Esophagus squamous epithelium (tissue), 5 donors: Measurements from ENCODE around the gene TSC1. TPM values are rescaled to one million over a fixed set of nuclear protein-coding genes. Genes with fewer than 3 reads are reported as not detected.

Experiments
- DNase-seq: peaks from one replicate; lab custom pipeline; 2025; lab: John Stamatoyannopoulos, UW
- H3K27ac ChIP-seq, 4 donors: fragments of 200-600 bp; sonication (generic); one replicate each; pipeline ENCODE4 v1.5.1; 2016 to 2019; ENCODE audit warnings: mild to moderate bottlenecking in 1 of 4
- H3K27me3 ChIP-seq, 4 donors: fragments of 200-600 bp; sonication (generic); 1 replicate in 3 of 4; 2 replicates in 1 of 4; pipeline versions ENCODE4 v1.5.1 to v1.6.0; 2017 to 2021; ENCODE audit warnings: antibody characterized with exemption in 1 of 4
- H3K36me3 ChIP-seq, 3 donors: fragments of 200-600 bp; sonication (generic); one replicate each; pipeline ENCODE4 v1.5.1; 2016 to 2019
- H3K4me1 ChIP-seq, 3 donors: fragments of 200-600 bp; sonication (generic); one replicate each; pipeline ENCODE4 v1.5.1; 2017 to 2019
- H3K4me3 ChIP-seq, 4 donors: fragments of 200-600 bp; sonication (generic); 1 replicate in 3 of 4; 2 replicates in 1 of 4; pipeline ENCODE4 v1.5.1; 2016 to 2019; ENCODE audit warnings: mild to moderate bottlenecking in 2 of 4, moderate library complexity in 1 of 4
- H3K9me3 ChIP-seq, 3 donors: fragments of 200-600 bp; sonication (generic); one replicate each; pipeline ENCODE4 v1.5.1; 2016 to 2019
- CTCF ChIP-seq, 6 experiments: fragments of 450-650 bp in 4 of 6; fragments of 200-600 bp in 2 of 6; sonication (generic) in 2 of 6; IDR thresholded peaks; one replicate each; pipeline ENCODE4 v1.5.1; 2016 to 2019; ENCODE audit warnings: antibody characterized with exemption in 6 of 6, mild to moderate bottlenecking in 4 of 6, moderate library complexity in 4 of 6
- POLR2A ChIP-seq, 4 donors: fragments of 450-650 bp; IDR thresholded peaks; one replicate each; pipeline ENCODE4 v1.6.1; 2017; ENCODE audit warnings: antibody characterized with exemption in 4 of 4, mild to moderate bottlenecking in 4 of 4, moderate library complexity in 3 of 4
- WGBS, 2 donors: methylation state at CpG; one replicate each; pipeline ENCODE4 v1.1.5; 2018; 5-methylcytosine and 5-hydroxymethylcytosine counted together
- intact Hi-C: fragments of 100-400 bp; cut with DNase I; formaldehyde crosslinking; loops from one replicate; pipeline ENCODE4 v1.15.0; 2022
- total RNA-seq, 4 donors: library from RNA; depleted of rRNA; stranded (reverse); fragments of >200 nt; gene quantifications; one replicate each; pipeline ENCODE4 v1.1.0, GENCODE V29; 2016
- donor health status: DM: yes; HTN: yes; CAD: no.

The TSC1 gene
- total RNA-seq, 4 donors from 2014 or later, result 18.8 to 38.7 (median 25.7) TPM

- intact Hi-C loops, result no loop called here
- Histone ChIP-seq H3K4me3 (no peak overlapping the region), H3K36me3 (no peaks in the 10 kb centered on the region), H3K4me1 (peaks cover 0 to 23% (median 4%) of the 10 kb centered on the region in 3 donors), H3K27me3 (peaks cover 0 to 87% (median 7%) of the 10 kb centered on the region in 4 donors), H3K27ac (no peak overlapping the region), H3K9me3 (no peaks in the 10 kb centered on the region)
- no peak for DNase-seq
- WGBS, 2 donors, result 45 to 65% methylated on average over 6 to 8 of the region's 8 CpGs
- TF ChIP-seq CTCF (IDR thresholded peaks at IDR 0.05), result no peak
- no peak for TF ChIP-seq POLR2A (IDR thresholded peaks at IDR 0.05)
These were observed 38.0 kb upstream of the TSC1 start for GRCh38 chr9:132982458-132982857.

DNA sequence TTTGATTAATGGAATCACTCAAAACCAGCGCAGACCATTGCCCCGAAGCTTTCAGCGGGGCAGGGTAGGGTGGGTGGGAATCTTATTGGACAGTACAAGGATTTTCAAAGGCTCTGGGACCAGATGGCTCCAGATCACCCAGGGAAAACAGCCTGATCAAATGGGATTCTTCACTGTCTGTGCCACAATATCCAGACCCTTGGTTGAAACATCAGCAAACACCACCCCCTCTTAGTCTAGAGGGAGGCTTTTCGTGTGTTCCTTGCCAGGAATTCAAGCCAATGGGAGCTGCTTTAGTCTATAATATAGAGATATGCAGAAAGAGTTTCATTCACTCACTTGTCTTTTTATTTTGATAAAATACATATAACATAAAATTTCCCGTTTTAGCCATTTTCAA, 35.7 kb upstream of the TSC1 start:
- intact Hi-C loops, result no loop called here
- peaks cover 0 to 94% (median 7%) of the 10 kb centered on the region in 4 donors for H3K27me3 ChIP-seq

DNA sequence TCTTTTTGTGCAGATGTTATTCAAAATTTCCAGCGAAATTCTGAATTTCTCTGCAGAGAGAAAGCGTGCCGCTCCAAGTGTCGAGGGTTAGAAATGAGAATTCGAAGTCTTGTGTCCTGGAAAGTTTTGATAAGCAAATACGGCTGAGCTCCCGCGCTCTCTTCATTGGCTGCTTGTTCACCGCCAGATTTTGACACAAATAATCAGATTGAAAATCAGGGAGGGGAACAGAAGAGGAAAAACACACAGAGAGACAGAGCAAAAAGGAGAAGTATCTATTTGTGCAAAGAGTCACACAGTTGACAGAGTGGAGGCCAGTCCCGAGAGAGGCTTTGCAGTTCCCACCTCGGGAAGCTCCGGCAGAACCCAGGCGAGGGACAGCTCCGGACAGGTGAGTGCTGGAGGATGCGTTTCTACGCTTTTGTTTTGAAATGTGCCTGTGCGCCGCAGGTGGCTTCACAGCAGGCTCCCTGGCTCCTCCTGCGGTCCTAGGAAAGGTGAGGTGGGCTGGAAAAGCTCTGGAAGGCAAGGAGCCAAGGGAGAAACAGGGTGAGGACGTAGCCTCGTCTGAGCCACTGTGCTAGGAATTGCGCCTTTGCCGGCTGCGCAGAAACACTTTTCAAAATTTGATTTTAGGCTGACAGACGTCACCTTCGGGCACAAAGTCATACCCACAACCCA, 34.2 kb upstream of the TSC1 start, which contains the start of gene GFI1B:
Gene GFI1B, plus strand, starts transcription at position 244 of the 681 bp plus-strand sequence. CDS start 7,985 bp downstream, outside the sequence.
- Histone ChIP-seq H3K27me3 (peaks cover 0 to 86% (median 7%) of the 10 kb centered on the region in 4 donors), H3K4me3 (no peak within 1 kb of the TSS), H3K9me3 (no peaks in the 10 kb centered on the region), H3K4me1 (peaks cover 0 to 14% (median 4%) of the 10 kb centered on the region in 3 donors), H3K36me3 (no peaks in the 10 kb centered on the region), H3K27ac (no peak within 1 kb of the TSS)
- DNase-seq, result no peak
- 33 to 35% methylated on average over 25 to 26 of the region's 26 CpGs for WGBS, 2 donors
- TF ChIP-seq CTCF (IDR thresholded peaks at IDR 0.05), result no peak
- TF ChIP-seq POLR2A (IDR thresholded peaks at IDR 0.05), result no peak
- intact Hi-C loops, result loop anchor here (10.0 kb wide), 1 partner anchor 74 kb away; no protein-coding TSS in a partner anchor

More for the DNA sequence above, 35.7 kb upstream of the TSC1 start:
- Histone ChIP-seq H3K36me3 (no peaks in the 10 kb centered on the region), H3K4me3 (no peak overlapping the region), H3K27ac (no peak overlapping the region), H3K4me1 (peaks cover 0 to 14% (median 4%) of the 10 kb centered on the region in 3 donors), H3K9me3 (no peaks in the 10 kb centered on the region)
- TF ChIP-seq POLR2A (IDR thresholded peaks at IDR 0.05) (no peak), CTCF (IDR thresholded peaks at IDR 0.05) (no peak)
- WGBS, 2 donors, result 46 to 51% methylated on average over 3 to 4 of the region's 5 CpGs
- no peak for DNase-seq

DNA sequence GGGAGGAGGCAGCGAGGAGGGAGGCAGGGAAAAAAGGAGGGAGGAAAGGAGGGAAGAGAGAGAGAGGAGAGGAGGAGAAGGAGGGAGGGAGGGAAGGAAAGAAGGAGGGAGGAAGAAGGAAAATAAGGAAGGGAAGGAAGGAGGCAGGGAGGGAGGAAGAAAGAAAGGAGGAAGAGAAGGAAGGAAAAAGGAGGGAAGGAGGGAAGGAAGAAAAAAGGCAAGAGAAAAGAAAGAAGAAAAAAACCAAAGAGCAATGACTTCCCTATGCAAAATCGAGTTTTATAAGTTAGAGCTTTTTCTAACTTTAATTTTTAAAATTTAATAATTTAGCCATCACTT, 33.7 kb upstream of the TSC1 start:
- no peak for DNase-seq
- Histone ChIP-seq H3K9me3 (no peaks in the 10 kb centered on the region), H3K4me3 (no peak overlapping the region), H3K27ac (no peak overlapping the region), H3K4me1 (peaks cover 0 to 14% (median 4%) of the 10 kb centered on the region in 3 donors), H3K27me3 (peaks cover 0 to 90% (median 7%) of the 10 kb centered on the region in 4 donors), H3K36me3 (no peaks in the 10 kb centered on the region)
- TF ChIP-seq CTCF (IDR thresholded peaks at IDR 0.05) (no peak), POLR2A (IDR thresholded peaks at IDR 0.05) (no peak)
- intact Hi-C loops, result loop anchor here (10.0 kb wide), 1 partner anchor 73 kb away; no protein-coding TSS in a partner anchor
- WGBS, 2 donors, result 18 to 20% methylated on average over 2 of the region's 2 CpGs

GRCh38 chr9:132976571-132976970, 32.2 kb upstream of the TSC1 start:
- Histone ChIP-seq H3K36me3 (no peaks in the 10 kb centered on the region), H3K9me3 (no peaks in the 10 kb centered on the region), H3K4me1 (peaks cover 0 to 23% (median 8%) of the 10 kb centered on the region in 3 donors), H3K27ac (no peak overlapping the region), H3K4me3 (no peak overlapping the region), H3K27me3 (peaks cover 0 to 91% (median 7%) of the 10 kb centered on the region in 4 donors)
- TF ChIP-seq CTCF (IDR thresholded peaks at IDR 0.05), result no peak
- intact Hi-C loops, result loop anchor here (10.0 kb wide), 1 partner anchor 72 kb away; no protein-coding TSS in a partner anchor
- no peak for DNase-seq
- 73 to 82% methylated on average over 3 of the region's 3 CpGs for WGBS, 2 donors
